Endothelial cell of umbilical vein (primary cell): ENCODE measurements around the gene CPED1. TPM values are rescaled to one million over a fixed set of nuclear protein-coding genes. Genes with fewer than 3 reads are reported as not detected.

Experiments used
- BruUV-seq: library from RNA; stranded (reverse); fragments of 400-500 nt; replicated peaks from 2 replicates; lab custom pipeline; 2021; lab: Mats Ljungman, UMichigan
- CTCF ChIA-PET: fragments of 300-600, 350-600 bp; sonication (Branson Sonifier 250); formaldehyde crosslinking; loops from one replicate; lab custom pipeline; 2021; ENCODE audit warnings: antibody characterized with exemption, inconsistent platforms; lab: Charles Lee
- POLR2A ChIA-PET: fragments of 300-600, 350-600 bp; sonication (Branson Sonifier 250); formaldehyde crosslinking; loops from one replicate; lab custom pipeline; 2021; ENCODE audit warnings: antibody characterized with exemption, inconsistent platforms; lab: Charles Lee
- DNase-seq: peaks from one replicate; pipeline ENCODE4 v3.0.0-alpha.2; 2011; ENCODE audit warnings: low read depth, low spot score
- FAIRE-seq: peaks from 2 replicates; lab custom pipeline; 2011; peaks lifted over from hg19 to GRCh38; lab: Jason Lieb, UNC
- H2AFZ ChIP-seq: 2 replicates; pipeline ENCODE4 v1.6.0; 2012; ENCODE audit warnings: low read depth, low read length, control low read depth, inconsistent platforms
- H3K27ac ChIP-seq: 2 replicates; pipeline ENCODE4 v1.5.1; 2011; ENCODE audit warnings: low read depth, mild to moderate bottlenecking, control low read depth, low read length, moderate library complexity; ENCODE audit not compliant: insufficient read depth
- H3K27me3 ChIP-seq, 2 experiments: 2 replicates each; pipeline versions ENCODE4 v1.6.0 to v1.6.1; 2011; ENCODE audit warnings: low read length in 2 of 2, mixed read lengths in 1 of 2; ENCODE audit not compliant: control insufficient read depth in 2 of 2, insufficient read depth in 2 of 2
- H3K36me3 ChIP-seq, 2 experiments: 2 replicates in 1 of 2; 3 replicates in 1 of 2; pipeline ENCODE4 v1.5.1; 2011; ENCODE audit warnings: low read length in 2 of 2, mild to moderate bottlenecking in 1 of 2, moderate library complexity in 1 of 2; ENCODE audit not compliant: control insufficient read depth in 2 of 2, insufficient read depth in 2 of 2; ENCODE audit errors: extremely low read depth in 1 of 2
- H3K4me1 ChIP-seq: 3 replicates; pipeline ENCODE4 v1.5.1; 2011; ENCODE audit warnings: mild to moderate bottlenecking, low read length; ENCODE audit not compliant: control insufficient read depth, insufficient read depth; ENCODE audit errors: extremely low read depth
- H3K4me2 ChIP-seq: 2 replicates; pipeline ENCODE4 v1.6.1; 2011; ENCODE audit warnings: low read length, control low read depth, mixed read lengths; ENCODE audit not compliant: insufficient read depth
- H3K4me3 ChIP-seq, 3 experiments: fragments of 200-600 bp in 1 of 3; sonication (generic), shearing (Covaris generic) in 1 of 3; replicated peaks in 1 of 3; 2 replicates each; pipeline ENCODE4 v1.5.1; 2011 to 2016; ENCODE audit warnings: control low read depth in 3 of 3, low read length in 3 of 3, mild to moderate bottlenecking in 2 of 3, inconsistent platforms in 1 of 3, low read depth in 1 of 3, moderate library complexity in 1 of 3; ENCODE audit not compliant: insufficient read depth in 1 of 3
- H3K79me2 ChIP-seq: 2 replicates; pipeline ENCODE4 v1.6.0; 2012; ENCODE audit warnings: low read length, inconsistent platforms; ENCODE audit not compliant: control insufficient read depth, insufficient read depth
- H3K9ac ChIP-seq: replicated peaks from 2 replicates; pipeline ENCODE3; 2011; ENCODE audit warnings: low read length, control low read depth; ENCODE audit not compliant: insufficient read depth; ENCODE audit errors: extremely low read depth
- H3K9me1 ChIP-seq: replicated peaks from 3 replicates; pipeline ENCODE4 v1.6.0; 2011; ENCODE audit warnings: mild to moderate bottlenecking, low read length; ENCODE audit not compliant: control insufficient read depth, insufficient read depth; ENCODE audit errors: extremely low read depth
- H3K9me3 ChIP-seq: replicated peaks from 2 replicates; pipeline ENCODE4 v1.5.1; 2012; ENCODE audit warnings: low read length, inconsistent platforms; ENCODE audit not compliant: control insufficient read depth, insufficient read depth
- H4K20me1 ChIP-seq: replicated peaks from 2 replicates; pipeline ENCODE3; 2011; ENCODE audit warnings: mild to moderate bottlenecking, low read length; ENCODE audit not compliant: control insufficient read depth, insufficient read depth; ENCODE audit errors: extremely low read depth
- EZH2 ChIP-seq: IDR thresholded peaks from 2 replicates; pipeline ENCODE4 v1.6.1; 2012; ENCODE audit warnings: borderline replicate concordance, low read depth, mild to moderate bottlenecking, moderate library complexity, low read length, inconsistent platforms; ENCODE audit not compliant: severe bottlenecking
- FOS ChIP-seq: IDR thresholded peaks from 2 replicates; pipeline ENCODE4 v1.6.1; 2011; ENCODE audit warnings: mild to moderate bottlenecking, low read length, moderate library complexity, borderline replicate concordance; ENCODE audit not compliant: insufficient read depth
- GATA2 ChIP-seq: IDR thresholded peaks from 2 replicates; pipeline ENCODE4 v1.7.0; 2011; ENCODE audit warnings: low read depth, mild to moderate bottlenecking, moderate library complexity, mixed read lengths, low read length; ENCODE audit not compliant: insufficient read length, insufficient read depth
- JUN ChIP-seq: IDR thresholded peaks from 2 replicates; pipeline ENCODE4 v1.6.1; 2011; ENCODE audit warnings: borderline replicate concordance, low read depth; ENCODE audit not compliant: insufficient read length, insufficient read depth
- MYC ChIP-seq: IDR thresholded peaks from one replicate; pipeline ENCODE4 v1.6.1; 2011; ENCODE audit warnings: mild to moderate bottlenecking, low read depth, low read length
- POLR2A ChIP-seq: IDR thresholded peaks from 2 replicates; pipeline ENCODE4 v1.6.1; 2012; ENCODE audit warnings: low read depth, mild to moderate bottlenecking, control low read depth, low read length
- POLR2AphosphoS5 ChIP-seq: IDR thresholded peaks from 2 replicates; pipeline ENCODE4 v1.6.1; 2012; ENCODE audit warnings: low read depth, mild to moderate bottlenecking, control low read depth, low read length, moderate library complexity; ENCODE audit not compliant: insufficient read depth
- dilution Hi-C: fragments of 300-500 bp; cut with MboI; formaldehyde crosslinking; loops from one replicate; pipeline ENCODE4 v1.15.0; 2019; ENCODE audit warnings: low sequenced_read_pairs; ENCODE audit not compliant: extremely low pct_ligation_motif_present
- intact Hi-C: fragments of 100-400 bp; cut with micrococcal nuclease; formaldehyde crosslinking; loops from one replicate; pipeline ENCODE4 v1.10.0; 2022
- polyA plus RNA-seq, 4 experiments: library from polyadenylated mRNA; depleted of rRNA in 3 of 4; stranded (reverse) in 3 of 4; unstranded in 1 of 4; fragments of >200 nt; gene quantifications; 2 replicates each; pipeline versions ENCODE4 v1.2.1 to v1.2.3, GENCODE V29; 2011 to 2012; ENCODE audit warnings: missing spikeins in 1 of 4
- total RNA-seq: library from RNA; stranded (reverse); gene quantifications from 2 replicates; pipeline ENCODE4 v1.2.3, GENCODE V29; 2021
- TF ChIP-seq, protein P1 (sequence below): IDR thresholded peaks from 2 replicates; pipeline ENCODE4 v1.6.1; 2011; ENCODE audit not compliant: insufficient read depth, insufficient read length
- TF ChIP-seq, protein P2 (sequence below), 2 donors: IDR thresholded peaks; 1 replicate in 1 of 2; 2 replicates in 1 of 2; pipeline ENCODE4 v1.5.1; 2011; ENCODE audit warnings: low read length in 2 of 2, mild to moderate bottlenecking in 2 of 2, moderate library complexity in 2 of 2, control low read depth in 1 of 2, inconsistent platforms in 1 of 2, low read depth in 1 of 2; ENCODE audit not compliant: insufficient read depth in 1 of 2; ENCODE audit errors: extremely low read depth in 1 of 2

Gene CPED1
- total and polyA plus RNA-seq, 2 donors (not counting 3 experiments of a cell fraction or from before 2014, with no cell fraction given), result 0.22 to 3.0 TPM

DNA sequence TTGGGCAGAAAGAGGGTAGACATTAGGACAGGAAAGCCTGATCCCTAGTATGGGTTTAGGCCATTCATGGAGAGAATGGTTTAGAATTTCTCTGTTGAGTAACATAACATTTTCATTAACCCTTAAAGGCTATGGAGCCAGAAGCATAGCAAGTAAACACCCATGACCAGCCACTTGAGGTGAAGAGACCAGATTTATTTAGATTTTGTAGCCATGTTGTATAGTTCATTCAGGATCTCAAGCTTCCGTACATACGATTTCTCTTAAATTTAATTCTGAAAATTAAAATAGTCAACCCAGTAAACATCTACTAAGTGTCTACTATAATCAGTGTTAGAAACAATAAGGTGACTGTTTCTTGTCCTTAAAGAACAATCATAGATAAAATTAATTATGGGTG lies 51.5 kb downstream of the CPED1 start:
- FAIRE-seq (no peak), DNase-seq (no peak)
- Histone ChIP-seq H3K36me3 (no peaks in the 10 kb centered on the region), H3K4me2 (no peak overlapping the region), H2AFZ (no peak overlapping the region), H4K20me1 (no peaks in the 10 kb centered on the region), H3K9me3 (no peaks in the 10 kb centered on the region), H3K4me1 (peaks cover 15% of the 10 kb centered on the region), H3K27me3 (no peaks in the 10 kb centered on the region), H3K79me2 (no peaks in the 10 kb centered on the region), H3K9me1 (no peaks in the 10 kb centered on the region), H3K4me3 (no peak overlapping the region), H3K27ac (no peak overlapping the region), H3K9ac (no peak overlapping the region)
- TF ChIP-seq FOS, result no peak
- TF ChIP-seq POLR2AphosphoS5, result no peak
- TF ChIP-seq, protein P1, sequence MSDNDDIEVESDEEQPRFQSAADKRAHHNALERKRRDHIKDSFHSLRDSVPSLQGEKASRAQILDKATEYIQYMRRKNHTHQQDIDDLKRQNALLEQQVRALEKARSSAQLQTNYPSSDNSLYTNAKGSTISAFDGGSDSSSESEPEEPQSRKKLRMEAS, result no peak
- TF ChIP-seq JUN, result no peak
- no peak for TF ChIP-seq GATA2
- TF ChIP-seq, protein P2, sequence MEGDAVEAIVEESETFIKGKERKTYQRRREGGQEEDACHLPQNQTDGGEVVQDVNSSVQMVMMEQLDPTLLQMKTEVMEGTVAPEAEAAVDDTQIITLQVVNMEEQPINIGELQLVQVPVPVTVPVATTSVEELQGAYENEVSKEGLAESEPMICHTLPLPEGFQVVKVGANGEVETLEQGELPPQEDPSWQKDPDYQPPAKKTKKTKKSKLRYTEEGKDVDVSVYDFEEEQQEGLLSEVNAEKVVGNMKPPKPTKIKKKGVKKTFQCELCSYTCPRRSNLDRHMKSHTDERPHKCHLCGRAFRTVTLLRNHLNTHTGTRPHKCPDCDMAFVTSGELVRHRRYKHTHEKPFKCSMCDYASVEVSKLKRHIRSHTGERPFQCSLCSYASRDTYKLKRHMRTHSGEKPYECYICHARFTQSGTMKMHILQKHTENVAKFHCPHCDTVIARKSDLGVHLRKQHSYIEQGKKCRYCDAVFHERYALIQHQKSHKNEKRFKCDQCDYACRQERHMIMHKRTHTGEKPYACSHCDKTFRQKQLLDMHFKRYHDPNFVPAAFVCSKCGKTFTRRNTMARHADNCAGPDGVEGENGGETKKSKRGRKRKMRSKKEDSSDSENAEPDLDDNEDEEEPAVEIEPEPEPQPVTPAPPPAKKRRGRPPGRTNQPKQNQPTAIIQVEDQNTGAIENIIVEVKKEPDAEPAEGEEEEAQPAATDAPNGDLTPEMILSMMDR (IDR thresholded peaks at IDR 0.05; ENCODE audit: extremely low read depth in 1 of 2, insufficient read depth in 1 of 2, low read depth in 1 of 2, low read length in 2 of 2), result no peak
- TF ChIP-seq MYC, result no peak
- TF ChIP-seq EZH2, result no peak
- TF ChIP-seq POLR2A, result no peak
- ChIA-PET CTCF (interaction anchor here (1.1 to 3.0 kb wide), 4 partner anchors 14 to 53 kb away, joined by 3 to 8 read pairs (median 4); no protein-coding TSS in a partner anchor), POLR2A (no interaction called here)
- BruUV-seq, result no TSS peak
- intact Hi-C loops, result no loop called here
- dilution Hi-C loops, result no loop called here
